Measurements from ENCODE around the gene CA9.
A peak's percentile ranks its signal among the peaks of the same experiment; 100 is the strongest.

The CA9 gene

DNA sequence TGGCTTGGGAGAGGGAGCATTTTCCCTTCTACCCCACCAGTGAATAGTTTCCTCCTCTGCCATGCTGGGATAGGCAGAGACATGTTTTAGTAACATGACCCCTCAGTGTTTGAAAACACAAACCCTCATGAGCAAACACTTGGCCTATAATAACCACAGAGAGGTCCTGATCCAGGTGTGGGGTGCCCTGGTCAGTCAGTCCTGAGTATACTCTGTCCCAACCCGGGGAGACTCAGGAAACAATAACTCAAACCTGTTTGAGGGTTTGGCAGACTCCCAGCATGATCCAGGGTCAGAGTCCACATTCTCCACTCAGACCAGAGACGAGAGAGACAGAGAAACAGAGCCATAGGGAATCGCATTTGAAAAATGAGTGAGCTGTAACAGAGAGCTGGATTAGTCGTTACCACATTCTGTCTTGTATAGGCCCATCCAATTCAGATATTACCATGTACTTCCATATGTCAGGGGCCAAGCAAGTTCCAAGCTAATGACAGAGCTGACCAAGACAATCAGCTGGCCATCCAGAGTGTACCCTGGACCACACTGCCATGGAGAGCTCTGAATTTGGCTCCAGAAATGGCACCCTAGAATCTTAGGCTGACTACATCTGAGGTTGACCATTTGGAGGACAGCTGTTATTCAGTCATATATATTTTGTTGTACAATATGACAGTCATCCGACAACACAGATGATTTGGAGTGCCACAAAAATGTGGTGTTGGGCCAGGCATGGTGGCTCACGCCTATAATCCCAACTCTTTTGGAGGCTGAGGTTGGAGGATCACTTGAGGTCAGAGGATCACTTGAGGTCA, 4.2 kb upstream of the CA9 start:
- peaks cover 28% of the 10 kb centered on the region for H3K27me3 Mint-ChIP-seq (ENCODE audit: low read depth, poor library complexity)
- DNase-seq, result no peak
- no peaks in the 10 kb centered on the region for H3K36me3 Mint-ChIP-seq (ENCODE audit: low read depth)
- no peak overlapping the region for H3K4me3 Mint-ChIP-seq
- no peak for TF ChIP-seq CTCF (IDR thresholded peaks at IDR 0.05)
- H3K4me1 Mint-ChIP-seq, result peaks cover 39% of the 10 kb centered on the region
- H3K27ac Mint-ChIP-seq, result peak overlapping the region; percentile 56
- H3K9me3 Mint-ChIP-seq, result no peaks in the 10 kb centered on the region

DNA sequence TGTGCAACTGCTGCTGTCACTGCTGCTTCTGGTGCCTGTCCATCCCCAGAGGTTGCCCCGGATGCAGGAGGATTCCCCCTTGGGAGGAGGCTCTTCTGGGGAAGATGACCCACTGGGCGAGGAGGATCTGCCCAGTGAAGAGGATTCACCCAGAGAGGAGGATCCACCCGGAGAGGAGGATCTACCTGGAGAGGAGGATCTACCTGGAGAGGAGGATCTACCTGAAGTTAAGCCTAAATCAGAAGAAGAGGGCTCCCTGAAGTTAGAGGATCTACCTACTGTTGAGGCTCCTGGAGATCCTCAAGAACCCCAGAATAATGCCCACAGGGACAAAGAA, 265 bp downstream of the CA9 start:
- TF ChIP-seq CTCF (IDR thresholded peaks at IDR 0.05), result no peak
- Mint-ChIP-seq H3K9me3 (no peaks in the 10 kb centered on the region), H3K27ac (no peak overlapping the region), H3K4me1 (peaks cover 45% of the 10 kb centered on the region), H3K36me3 (ENCODE audit: low read depth) (no peaks in the 10 kb centered on the region), H3K27me3 (ENCODE audit: low read depth, poor library complexity) (peaks cover 31% of the 10 kb centered on the region), H3K4me3 (peak overlapping the region; percentile 67)
- DNase-seq, result no peak

DNA sequence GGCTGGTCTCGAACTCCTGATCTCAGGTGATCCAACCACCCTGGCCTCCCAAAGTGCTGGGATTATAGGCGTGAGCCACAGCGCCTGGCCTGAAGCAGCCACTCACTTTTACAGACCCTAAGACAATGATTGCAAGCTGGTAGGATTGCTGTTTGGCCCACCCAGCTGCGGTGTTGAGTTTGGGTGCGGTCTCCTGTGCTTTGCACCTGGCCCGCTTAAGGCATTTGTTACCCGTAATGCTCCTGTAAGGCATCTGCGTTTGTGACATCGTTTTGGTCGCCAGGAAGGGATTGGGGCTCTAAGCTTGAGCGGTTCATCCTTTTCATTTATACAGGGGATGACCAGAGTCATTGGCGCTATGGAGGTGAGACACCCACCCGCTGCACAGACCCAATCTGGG, 1.5 kb downstream of the CA9 start:
- no peak overlapping the region for H3K27ac Mint-ChIP-seq
- peaks cover 34% of the 10 kb centered on the region for H3K27me3 Mint-ChIP-seq (ENCODE audit: low read depth, poor library complexity)
- no peak for DNase-seq
- no peak for TF ChIP-seq CTCF (IDR thresholded peaks at IDR 0.05)
- H3K4me3 Mint-ChIP-seq, result peak overlapping the region; percentile 77
- H3K9me3 Mint-ChIP-seq, result no peaks in the 10 kb centered on the region
- peaks cover 45% of the 10 kb centered on the region for H3K4me1 Mint-ChIP-seq
- H3K36me3 Mint-ChIP-seq (ENCODE audit: low read depth), result no peaks in the 10 kb centered on the region

DNA sequence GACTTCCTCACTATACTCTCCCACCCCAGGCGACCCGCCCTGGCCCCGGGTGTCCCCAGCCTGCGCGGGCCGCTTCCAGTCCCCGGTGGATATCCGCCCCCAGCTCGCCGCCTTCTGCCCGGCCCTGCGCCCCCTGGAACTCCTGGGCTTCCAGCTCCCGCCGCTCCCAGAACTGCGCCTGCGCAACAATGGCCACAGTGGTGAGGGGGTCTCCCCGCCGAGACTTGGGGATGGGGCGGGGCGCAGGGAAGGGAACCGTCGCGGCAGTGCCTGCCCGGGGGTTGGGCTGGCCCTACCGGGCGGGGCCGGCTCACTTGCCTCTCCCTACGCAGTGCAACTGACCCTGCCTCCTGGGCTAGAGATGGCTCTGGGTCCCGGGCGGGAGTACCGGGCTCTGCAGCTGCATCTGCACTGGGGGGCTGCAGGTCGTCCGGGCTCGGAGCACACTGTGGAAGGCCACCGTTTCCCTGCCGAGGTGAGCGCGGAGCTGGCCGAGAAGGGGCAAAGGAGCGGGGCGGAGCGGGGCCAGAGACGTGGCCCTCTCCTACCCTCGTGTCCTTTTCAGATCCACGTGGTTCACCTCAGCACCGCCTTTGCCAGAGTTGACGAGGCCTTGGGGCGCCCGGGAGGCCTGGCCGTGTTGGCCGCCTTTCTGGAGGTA, 2.1 kb downstream of the CA9 start:
- no peaks in the 10 kb centered on the region for H3K9me3 Mint-ChIP-seq
- peaks cover 45% of the 10 kb centered on the region for H3K4me1 Mint-ChIP-seq
- H3K27me3 Mint-ChIP-seq (ENCODE audit: low read depth, poor library complexity), result peaks cover 34% of the 10 kb centered on the region
- H3K27ac Mint-ChIP-seq, result no peak overlapping the region
- peak overlapping the region; percentile 77 for H3K4me3 Mint-ChIP-seq
- TF ChIP-seq CTCF (IDR thresholded peaks at IDR 0.05), result no peak
- H3K36me3 Mint-ChIP-seq (ENCODE audit: low read depth), result no peaks in the 10 kb centered on the region
- peak; percentile 94 for DNase-seq

DNA sequence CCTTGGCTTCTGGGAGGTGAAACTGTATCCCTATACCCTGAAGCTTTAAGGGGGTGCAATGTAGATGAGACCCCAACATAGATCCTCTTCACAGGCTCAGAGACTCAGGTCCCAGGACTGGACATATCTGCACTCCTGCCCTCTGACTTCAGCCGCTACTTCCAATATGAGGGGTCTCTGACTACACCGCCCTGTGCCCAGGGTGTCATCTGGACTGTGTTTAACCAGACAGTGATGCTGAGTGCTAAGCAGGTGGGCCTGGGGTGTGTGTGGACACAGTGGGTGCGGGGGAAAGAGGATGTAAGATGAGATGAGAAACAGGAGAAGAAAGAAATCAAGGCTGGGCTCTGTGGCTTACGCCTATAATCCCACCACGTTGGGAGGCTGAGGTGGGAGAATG, 5.4 kb downstream of the CA9 start:
- Mint-ChIP-seq H3K4me1 (peaks cover 70% of the 10 kb centered on the region), H3K36me3 (ENCODE audit: low read depth) (peaks cover 21% of the 10 kb centered on the region), H3K27me3 (ENCODE audit: low read depth, poor library complexity) (peaks cover 20% of the 10 kb centered on the region), H3K27ac (no peak overlapping the region), H3K9me3 (no peaks in the 10 kb centered on the region), H3K4me3 (no peak overlapping the region)
- DNase-seq, result no peak
- no peak for TF ChIP-seq CTCF (IDR thresholded peaks at IDR 0.05)

Measured in nephron progenitor cell (in vitro differentiated cells).